ENCODE data around the gene C6. TPM values are rescaled to one million over a fixed set of nuclear protein-coding genes. Genes with fewer than 3 reads are reported as not detected.

Gene C6
- total RNA-seq, 1 experiment from 2014 or later: not detected

DNA sequence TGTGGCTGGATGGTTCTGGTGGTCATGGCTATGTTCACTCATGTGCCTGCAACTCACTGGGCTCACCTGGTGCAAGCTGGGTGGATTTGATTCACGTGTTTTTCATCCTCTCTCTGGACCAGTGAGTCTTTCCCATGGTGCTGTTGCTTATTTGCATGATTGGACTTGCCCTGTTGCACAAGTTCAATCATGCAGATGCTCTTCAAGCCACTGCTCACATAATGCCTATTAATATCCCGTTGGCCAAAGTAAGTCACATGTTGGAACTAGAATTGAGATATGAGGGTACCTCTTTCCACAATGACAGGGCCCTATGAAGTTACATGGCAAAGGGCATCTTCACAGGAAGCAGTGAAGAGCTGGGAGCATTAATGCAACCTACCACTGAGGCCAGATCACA lies 115.7 kb downstream of the C6 start:
- Histone ChIP-seq H2BK5ac (ENCODE audit: insufficient read length, low read length) (no peak overlapping the region), H4K91ac (ENCODE audit: insufficient read length, low read depth, low read length) (no peak overlapping the region), H3K23me2 (ENCODE audit: insufficient read length, low read depth, low read length, poor library complexity, severe bottlenecking) (no peaks in the 10 kb centered on the region), H3K4me1 (ENCODE audit: insufficient read depth, low read length) (peaks cover 2% of the 10 kb centered on the region; the same call in 1 of the 2 replicates), H3K4ac (ENCODE audit: low read depth, low read length) (no peak overlapping the region), H3K56ac (ENCODE audit: insufficient read length, low read depth, low read length) (no peak overlapping the region), H2BK15ac (ENCODE audit: low read depth, low read length) (no peak overlapping the region), H3K14ac (ENCODE audit: insufficient read depth, low read length) (no peak overlapping the region), H3K79me2 (ENCODE audit: insufficient read depth, low read length) (no peaks in the 10 kb centered on the region), H2BK120ac (ENCODE audit: low read depth, low read length, poor library complexity, severe bottlenecking) (no peak overlapping the region), H2BK20ac (ENCODE audit: low read depth, low read length, poor library complexity, severe bottlenecking) (no peak overlapping the region), H3K9me3 (ENCODE audit: control insufficient read depth, low read depth, low read length) (no peaks in the 10 kb centered on the region), H3K18ac (ENCODE audit: insufficient read length, low read depth, low read length) (no peak overlapping the region), H3K9ac (ENCODE audit: extremely low read depth, insufficient read length, low read length) (no peak overlapping the region), H4K5ac (ENCODE audit: insufficient read length, low read depth, low read length) (no peak overlapping the region), H3T11ph (ENCODE audit: low read length) (no peak overlapping the region), H2AFZ (ENCODE audit: low read length) (no peak overlapping the region), H4K20me1 (ENCODE audit: control insufficient read depth, insufficient read depth, insufficient read length) (no peaks in the 10 kb centered on the region), H4K8ac (replicated peaks; ENCODE audit: insufficient read length, low read depth, low read length) (no peak overlapping the region), H2BK12ac (ENCODE audit: insufficient read length, low read depth, low read length) (no peak overlapping the region), H3K23ac (ENCODE audit: insufficient read length, low read depth, low read length) (no peak overlapping the region), H3K27me3 (ENCODE audit: insufficient read depth, low read length) (no peaks in the 10 kb centered on the region), H2AK5ac (ENCODE audit: insufficient read length, low read length) (no peak overlapping the region), H3K27ac (ENCODE audit: insufficient read length, low read depth, low read length) (no peak overlapping the region), H3K4me2 (ENCODE audit: insufficient read depth, insufficient read length, low read length) (no peak overlapping the region), H3K79me1 (ENCODE audit: insufficient read depth, low read depth, low read length, poor library complexity, severe bottlenecking) (no peaks in the 10 kb centered on the region)
- no peaks in the 10 kb centered on the region; a peak in 1 of 7 replicates for H3K36me3 Mint-ChIP-seq (ENCODE audit: insufficient read depth in 1 of 3, low read depth in 3 of 3)
- no peak overlapping the region for H3K4me3 Mint-ChIP-seq
- TF ChIP-seq, protein P1, sequence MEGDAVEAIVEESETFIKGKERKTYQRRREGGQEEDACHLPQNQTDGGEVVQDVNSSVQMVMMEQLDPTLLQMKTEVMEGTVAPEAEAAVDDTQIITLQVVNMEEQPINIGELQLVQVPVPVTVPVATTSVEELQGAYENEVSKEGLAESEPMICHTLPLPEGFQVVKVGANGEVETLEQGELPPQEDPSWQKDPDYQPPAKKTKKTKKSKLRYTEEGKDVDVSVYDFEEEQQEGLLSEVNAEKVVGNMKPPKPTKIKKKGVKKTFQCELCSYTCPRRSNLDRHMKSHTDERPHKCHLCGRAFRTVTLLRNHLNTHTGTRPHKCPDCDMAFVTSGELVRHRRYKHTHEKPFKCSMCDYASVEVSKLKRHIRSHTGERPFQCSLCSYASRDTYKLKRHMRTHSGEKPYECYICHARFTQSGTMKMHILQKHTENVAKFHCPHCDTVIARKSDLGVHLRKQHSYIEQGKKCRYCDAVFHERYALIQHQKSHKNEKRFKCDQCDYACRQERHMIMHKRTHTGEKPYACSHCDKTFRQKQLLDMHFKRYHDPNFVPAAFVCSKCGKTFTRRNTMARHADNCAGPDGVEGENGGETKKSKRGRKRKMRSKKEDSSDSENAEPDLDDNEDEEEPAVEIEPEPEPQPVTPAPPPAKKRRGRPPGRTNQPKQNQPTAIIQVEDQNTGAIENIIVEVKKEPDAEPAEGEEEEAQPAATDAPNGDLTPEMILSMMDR (conservative IDR thresholded peaks at IDR 0.05): no peak
- no peaks in the 10 kb centered on the region for H3K4me1 Mint-ChIP-seq
- DNase-seq: no peak
- H3K9me3 Mint-ChIP-seq: peaks cover 2% of the 10 kb centered on the region in 2 experiments; a peak in 1 of 5 replicates
- H3K27me3 Mint-ChIP-seq (ENCODE audit: low read depth): no peaks in the 10 kb centered on the region
- no peak overlapping the region for H3K27ac Mint-ChIP-seq
- WGBS (ENCODE audit: extremely low coverage, insufficient read length, low lambda C conversion rate): no CpG with 5 or more reads among the region's 2 CpGs
